Measurements from ENCODE around the gene GBA3.

Gene GBA3

DNA sequence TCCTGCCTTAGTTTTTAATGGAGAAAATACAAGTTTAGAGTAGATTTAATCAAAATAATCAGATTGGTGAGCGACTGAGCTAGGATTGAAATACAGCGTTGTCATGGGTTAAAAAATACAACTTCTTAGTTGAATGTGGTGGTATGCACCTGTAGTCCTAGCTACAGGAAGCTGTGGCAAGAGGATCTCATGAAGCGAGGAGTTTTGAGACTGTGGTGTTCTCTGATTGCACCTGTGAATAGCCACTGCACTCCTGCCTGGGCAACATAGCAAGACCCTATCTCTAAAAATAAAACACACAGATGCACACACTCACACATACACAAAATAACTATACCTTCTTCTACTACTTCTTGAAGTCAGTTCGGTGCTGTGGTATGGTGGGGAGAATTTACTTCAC is 19.8 kb upstream of the GBA3 start:
- TF ChIP-seq CTCF (IDR thresholded peaks at IDR 0.05; ENCODE audit: low read depth, low read length), result no peak
- H3K36me3 ChIP-seq, result no peaks in the 10 kb centered on the region
- DNase-seq, result no peak

GRCh38 chr4:22674700-22675099 is 18.0 kb upstream of the GBA3 start:
- H3K9me3 ChIP-seq (ENCODE audit: severe bottlenecking), result no peaks in the 10 kb centered on the region
- TF ChIP-seq CTCF (IDR thresholded peaks at IDR 0.05; ENCODE audit: low read depth, low read length), result no peak
- no peak overlapping the region for H3K27ac ChIP-seq
- H3K27me3 ChIP-seq (ENCODE audit: insufficient read depth, low read depth, severe bottlenecking), result no peaks in the 10 kb centered on the region
- no peak overlapping the region for H3K4me3 ChIP-seq (ENCODE audit: low read depth, low read length)
- H3K36me3 ChIP-seq, result no peaks in the 10 kb centered on the region
- no peak for DNase-seq

More for the DNA sequence above, 19.8 kb upstream of the GBA3 start:
- no peak overlapping the region for H3K27ac ChIP-seq
- H3K4me3 ChIP-seq (ENCODE audit: low read depth, low read length), result no peak overlapping the region
- no peaks in the 10 kb centered on the region for H3K9me3 ChIP-seq (ENCODE audit: severe bottlenecking)
- H3K27me3 ChIP-seq (ENCODE audit: insufficient read depth, low read depth, severe bottlenecking), result no peaks in the 10 kb centered on the region

- Histone ChIP-seq H3K27ac (no peak overlapping the region), H3K36me3 (no peaks in the 10 kb centered on the region), H3K9me3 (ENCODE audit: severe bottlenecking) (no peaks in the 10 kb centered on the region), H3K4me3 (ENCODE audit: low read depth, low read length) (no peak overlapping the region), H3K27me3 (ENCODE audit: insufficient read depth, low read depth, severe bottlenecking) (no peaks in the 10 kb centered on the region)
- no peak for DNase-seq
- no peak for TF ChIP-seq CTCF (IDR thresholded peaks at IDR 0.05; ENCODE audit: low read depth, low read length)
These were observed 16.7 kb upstream of the GBA3 start for GRCh38 chr4:22676063-22676462.

- no peak for DNase-seq
- Histone ChIP-seq H3K27me3 (ENCODE audit: insufficient read depth, low read depth, severe bottlenecking) (no peaks in the 10 kb centered on the region), H3K36me3 (no peaks in the 10 kb centered on the region), H3K4me3 (ENCODE audit: low read depth, low read length) (no peak overlapping the region), H3K9me3 (ENCODE audit: severe bottlenecking) (no peaks in the 10 kb centered on the region), H3K27ac (no peak overlapping the region)
- TF ChIP-seq CTCF (IDR thresholded peaks at IDR 0.05; ENCODE audit: low read depth, low read length), result no peak
These were observed 15.0 kb upstream of the GBA3 start for GRCh38 chr4:22677780-22678179.

DNA sequence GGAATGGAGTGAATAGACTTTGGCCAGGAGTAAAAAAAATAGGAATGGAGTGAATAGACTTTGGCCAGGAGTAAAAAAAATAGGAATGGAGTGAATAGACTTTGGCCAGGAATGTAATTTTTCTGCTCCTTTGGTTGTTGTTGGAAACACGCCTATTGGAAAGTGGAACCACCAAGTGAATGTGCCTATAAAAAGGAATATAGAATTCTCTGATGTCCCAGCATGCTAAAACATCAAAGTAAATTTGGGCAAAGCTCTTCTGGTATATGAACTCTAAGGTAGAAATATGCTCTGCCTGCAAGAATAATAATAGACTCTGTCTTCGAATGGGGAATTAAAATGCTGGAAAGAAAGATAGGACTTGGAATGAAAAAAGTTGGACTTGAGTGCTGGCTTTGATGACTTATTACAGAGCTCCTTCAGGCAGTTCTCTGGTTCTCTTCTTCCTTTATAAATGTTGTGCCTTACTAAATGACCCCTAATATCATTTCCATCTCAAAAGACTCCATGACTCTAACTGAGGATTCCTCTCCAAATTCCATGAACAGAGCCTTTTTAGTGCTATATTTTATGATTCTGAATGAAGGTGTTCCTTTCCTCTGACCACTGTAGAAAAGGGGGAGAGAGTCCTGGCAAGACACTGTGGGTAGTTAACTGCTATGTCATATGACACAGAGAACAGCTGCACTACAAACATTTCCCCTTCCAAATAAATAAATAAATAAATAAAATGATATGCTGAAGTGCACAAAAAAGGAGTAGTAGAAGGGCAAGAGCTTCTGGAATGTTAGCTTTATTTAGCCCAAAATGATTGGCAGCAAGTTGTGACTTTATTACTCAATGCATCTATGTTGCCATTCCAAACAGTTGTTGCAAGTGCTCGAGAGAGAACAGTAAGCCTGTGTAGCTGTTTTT is 13.5 kb upstream of the GBA3 start:
- Histone ChIP-seq H3K36me3 (no peaks in the 10 kb centered on the region), H3K27me3 (ENCODE audit: insufficient read depth, low read depth, severe bottlenecking) (no peaks in the 10 kb centered on the region)

More for the DNA sequence above, 13.5 kb upstream of the GBA3 start:
- no peak for DNase-seq
- H3K9me3 ChIP-seq (ENCODE audit: severe bottlenecking), result no peaks in the 10 kb centered on the region
- TF ChIP-seq CTCF (IDR thresholded peaks at IDR 0.05; ENCODE audit: low read depth, low read length), result no peak
- H3K27ac ChIP-seq, result no peak overlapping the region
- no peak overlapping the region for H3K4me3 ChIP-seq (ENCODE audit: low read depth, low read length)

All from WERI-Rb-1 (cell line).